Glomerular visceral epithelial cell (primary cell): Measurements from ENCODE around the gene CELA2A.
"Not testable (repeated sequence)": the region's sequence is repeated elsewhere in the genome, so short reads cannot be mapped to it uniquely, and the experiment has no call there.

ENCODE experiments used
- DNase-seq: peaks from one replicate; pipeline ENCODE4 v3.0.0-alpha.2; 2016; ENCODE audit errors: extremely low spot score

CELA2A gene

DNA sequence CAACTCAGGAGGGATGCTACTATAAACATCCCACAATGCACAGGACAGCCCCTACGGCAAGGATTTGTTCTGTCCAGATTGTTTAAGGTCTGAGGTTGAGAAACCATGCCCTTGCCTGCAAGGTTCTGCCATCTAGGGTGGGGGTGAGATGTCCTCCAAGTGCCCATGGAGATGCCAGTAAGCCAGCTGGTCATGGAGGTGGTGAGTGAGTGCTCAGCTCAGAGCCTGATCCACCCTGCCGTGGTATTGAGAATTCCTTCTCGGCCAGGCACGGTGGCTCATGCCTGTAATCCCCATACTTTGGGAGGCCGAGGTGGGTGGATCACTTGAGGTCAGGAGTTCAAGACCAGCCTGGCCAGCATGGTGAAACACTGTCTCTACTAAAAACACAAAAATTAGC, 31.6 kb upstream of the CELA2A start:
- no peak for DNase-seq

- DNase-seq: no peak
Observed at GRCh38 chr1:15425521-15425920, 31.0 kb upstream of the CELA2A start.

GRCh38 chr1:15425958-15426357, 30.6 kb upstream of the CELA2A start:
- no peak for DNase-seq

DNA sequence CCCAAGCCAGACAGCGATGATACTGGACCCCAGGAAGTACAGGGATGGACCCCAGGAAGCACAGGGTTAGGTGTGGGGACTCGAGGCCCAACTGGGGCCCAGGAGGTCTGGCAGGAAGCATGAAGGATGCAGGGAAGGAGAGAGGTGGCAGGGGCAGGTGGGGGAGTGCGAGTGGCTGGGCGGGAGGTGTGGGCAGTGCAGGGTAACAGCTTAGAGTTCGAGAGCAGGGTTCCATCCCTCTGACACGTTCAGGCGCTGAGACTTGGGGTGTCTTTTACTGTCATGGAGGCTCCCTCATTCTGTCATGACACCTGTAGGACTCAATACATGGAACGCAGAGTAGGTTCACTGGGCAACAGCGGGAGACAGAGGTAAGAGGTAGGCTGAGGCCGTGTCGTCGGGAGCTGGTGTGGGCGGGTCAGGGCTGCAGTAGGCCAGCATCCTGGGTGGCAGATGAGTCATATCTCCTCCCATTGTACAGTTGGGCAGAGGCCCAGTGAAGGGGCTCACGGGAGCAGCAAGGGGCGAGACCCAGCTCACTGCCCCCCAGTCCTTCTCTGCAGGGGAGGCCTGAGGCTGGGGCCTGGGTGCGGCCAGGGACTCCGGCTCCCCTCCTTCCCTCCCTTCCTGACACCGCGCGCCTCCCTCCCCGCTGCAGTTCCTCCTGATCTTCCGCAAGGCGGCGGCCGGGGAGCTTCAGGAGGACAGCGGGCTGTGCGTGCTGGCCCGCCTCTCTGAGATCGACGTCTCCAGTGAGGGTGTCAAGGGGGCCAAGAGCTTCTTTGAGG, 29.8 kb upstream of the CELA2A start:
- peak; percentile 54 for DNase-seq

DNA sequence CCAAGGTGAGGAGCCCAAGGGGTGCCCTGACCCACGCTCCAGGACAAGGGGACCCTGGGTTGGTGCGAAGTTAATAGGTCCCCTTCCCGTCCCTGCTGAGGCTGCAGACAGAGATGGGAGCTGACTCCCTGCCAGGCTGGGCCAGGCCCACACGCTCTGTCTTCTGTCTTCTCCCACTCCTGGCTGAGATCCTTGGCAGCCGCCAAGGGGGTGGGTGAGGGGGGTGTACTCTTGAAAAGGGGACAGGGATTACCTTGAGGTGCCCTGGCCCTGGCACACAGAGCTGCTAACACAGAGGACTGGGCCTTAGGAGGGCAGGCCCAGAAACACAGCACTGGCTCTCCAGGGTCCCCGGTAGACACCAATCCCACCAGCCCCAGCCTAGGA, 29.3 kb upstream of the CELA2A start:
- DNase-seq: no peak

DNA sequence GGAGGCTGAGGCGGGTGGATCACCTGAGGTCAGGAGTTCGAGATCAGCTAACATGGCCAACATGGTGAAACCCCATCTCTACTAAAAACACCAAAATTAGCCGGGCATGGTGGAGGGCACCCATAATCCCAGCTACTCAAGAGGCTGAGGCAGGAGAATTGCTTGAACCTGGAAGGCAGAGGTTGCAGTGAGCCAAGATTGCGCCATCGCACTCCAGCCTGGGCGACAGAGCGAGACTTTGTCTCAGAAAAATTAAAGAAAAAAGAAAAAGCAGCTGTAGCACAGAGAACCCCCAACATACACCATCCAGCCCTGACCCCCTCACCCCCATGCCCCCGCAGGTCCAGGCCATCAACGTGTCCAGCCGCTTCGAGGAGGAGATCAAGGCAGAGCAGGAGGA, 28.3 kb upstream of the CELA2A start:
- DNase-seq: not testable (repeated sequence)

GRCh38 chr1:15428815-15429435, 27.6 kb upstream of the CELA2A start:
- no peak for DNase-seq

DNA sequence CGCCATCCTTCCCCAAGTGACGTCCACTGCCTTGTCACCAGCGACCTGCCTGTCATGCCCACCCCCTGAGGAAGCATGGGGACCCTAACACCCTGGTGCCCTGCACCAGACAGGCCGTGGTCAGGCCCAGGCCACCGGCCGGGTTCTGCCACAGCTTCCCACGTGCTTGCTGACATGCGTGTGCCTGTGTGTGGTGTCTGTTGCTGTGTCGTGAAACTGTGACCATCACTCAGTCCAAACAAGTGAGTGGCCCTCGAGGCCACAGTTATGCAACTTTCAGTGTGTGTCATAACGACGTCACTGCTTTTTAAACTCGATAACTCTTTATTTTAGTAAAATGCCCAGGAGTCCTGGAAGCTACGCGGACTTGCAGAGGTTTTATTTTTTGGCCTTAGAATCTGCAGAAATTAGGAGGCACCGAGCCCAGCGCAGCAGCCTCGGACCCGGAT, 26.8 kb upstream of the CELA2A start:
- no peak for DNase-seq

- peak; percentile 44 for DNase-seq
Observed at GRCh38 chr1:15430787-15431570, 25.6 kb upstream of the CELA2A start.

DNA sequence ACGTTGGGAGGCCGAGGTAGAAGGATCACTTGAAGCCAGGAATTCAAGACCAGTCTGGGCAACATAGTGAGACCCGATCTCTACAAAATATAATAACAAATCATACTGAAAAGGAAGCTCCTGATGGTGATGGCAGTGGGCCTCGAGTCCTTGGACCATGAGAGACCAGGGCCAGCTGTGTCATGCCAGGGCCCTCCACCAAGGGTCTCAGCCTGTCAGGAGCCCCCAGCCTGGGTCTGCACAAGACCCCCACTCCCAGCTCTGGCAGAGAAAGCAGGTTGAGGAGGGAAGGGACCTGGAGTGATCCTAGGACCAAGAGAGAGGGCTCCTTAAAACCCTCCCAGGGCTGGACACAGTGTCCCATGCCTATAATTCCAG, 25.0 kb upstream of the CELA2A start:
- no peak for DNase-seq

DNA sequence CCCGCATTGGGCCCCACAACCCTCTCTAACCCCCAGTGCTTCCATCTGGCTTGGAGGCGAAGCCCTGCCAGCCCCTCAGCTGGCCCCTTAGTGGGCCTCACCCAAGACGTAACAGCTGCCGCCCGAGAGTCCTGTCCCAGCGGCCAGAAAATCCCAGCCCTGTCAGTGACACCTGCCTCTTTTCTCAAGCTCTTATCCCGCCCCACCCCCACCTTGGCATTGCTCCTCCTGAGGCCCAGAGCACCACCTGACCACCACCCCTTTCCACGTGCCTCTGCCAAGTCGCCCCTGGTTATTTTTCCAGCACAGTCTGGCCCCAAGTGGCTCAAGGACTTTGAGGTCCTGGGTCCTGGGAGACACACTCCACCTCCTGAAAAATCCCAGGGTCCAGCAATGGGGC, 24.2 kb upstream of the CELA2A start:
- no peak for DNase-seq

DNA sequence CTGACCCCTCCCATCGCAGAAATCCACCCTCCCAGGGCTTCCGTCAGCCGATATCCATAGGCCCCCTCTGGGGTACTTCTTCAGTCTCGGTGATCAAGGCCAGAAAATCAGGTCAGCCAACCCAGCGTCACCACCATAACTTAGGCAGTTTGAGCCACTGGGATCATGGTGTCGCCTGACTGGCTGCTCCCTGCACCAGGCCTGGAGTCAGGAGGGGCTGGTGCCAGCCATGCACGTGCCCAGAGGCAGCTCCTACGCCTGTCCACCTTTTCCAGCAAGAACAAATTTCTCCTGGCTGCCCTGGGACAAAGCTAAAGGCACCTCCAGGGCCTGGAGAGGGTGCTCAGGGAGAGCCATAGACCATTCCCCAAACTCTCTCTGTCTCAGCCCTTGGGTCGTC, 23.1 kb upstream of the CELA2A start:
- no peak for DNase-seq

DNA sequence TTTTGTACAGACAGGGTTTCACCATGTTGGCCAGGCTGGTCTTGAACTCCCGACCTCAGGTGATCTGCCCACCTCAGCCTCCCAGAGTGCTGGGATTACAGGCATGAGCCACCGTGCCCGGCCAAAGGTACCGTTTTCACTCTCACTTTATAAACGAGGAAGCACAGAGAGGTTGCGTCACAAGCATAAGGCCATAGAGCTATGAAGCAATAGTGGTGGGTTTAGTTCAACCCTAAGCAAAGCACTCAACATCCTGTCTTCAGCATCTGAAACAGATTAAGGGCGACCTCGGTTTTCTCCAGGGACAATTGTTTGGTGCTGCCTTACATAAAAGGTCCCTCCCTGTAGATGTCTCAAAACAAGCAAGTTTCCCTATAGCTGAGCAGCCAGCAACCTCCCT, 21.8 kb upstream of the CELA2A start:
- not testable (repeated sequence) for DNase-seq

DNA sequence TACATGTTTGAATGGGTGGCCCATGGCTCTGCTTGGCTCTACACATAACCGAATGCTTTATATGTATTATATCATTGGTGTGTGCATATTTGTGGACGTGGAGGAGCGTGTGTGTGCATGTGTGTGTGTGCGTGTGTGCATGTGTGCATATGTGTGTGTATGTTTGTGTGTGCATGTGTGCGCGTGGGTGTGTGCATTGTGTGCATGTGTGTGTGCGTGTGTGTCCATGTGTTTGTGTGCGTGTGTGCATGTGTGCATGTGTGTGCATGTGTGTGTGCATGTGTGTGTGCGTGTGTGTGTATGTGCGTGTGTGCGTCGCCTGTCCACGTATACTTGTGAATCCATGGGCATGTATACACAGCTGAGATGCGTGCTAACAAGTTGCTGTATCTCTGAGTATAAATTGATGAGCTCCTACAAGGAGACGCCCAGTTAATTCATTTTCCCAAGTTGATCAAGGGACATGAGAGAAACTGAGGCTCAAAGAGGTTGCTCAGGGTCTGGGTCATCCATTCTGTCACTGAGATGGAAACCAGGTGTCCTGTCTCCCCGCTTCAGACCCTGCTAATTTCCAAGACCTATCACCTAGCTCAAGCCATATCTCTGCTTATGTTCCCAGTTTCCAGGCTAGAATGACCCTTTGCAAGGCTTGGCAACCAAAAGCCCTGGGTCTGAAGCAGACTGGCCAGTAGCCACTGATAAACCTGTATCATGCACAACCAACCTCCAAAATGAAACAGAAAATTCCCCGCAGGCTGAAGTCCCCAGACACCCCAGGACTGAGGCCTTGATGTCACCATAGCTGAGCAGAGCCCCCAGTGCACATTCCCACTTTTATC, 21.1 kb upstream of the CELA2A start:
- DNase-seq: no peak

- DNase-seq: no peak
Observed at GRCh38 chr1:15436881-15437442, 19.6 kb upstream of the CELA2A start.

GRCh38 chr1:15439325-15439724, 17.2 kb upstream of the CELA2A start:
- DNase-seq: no peak

DNA sequence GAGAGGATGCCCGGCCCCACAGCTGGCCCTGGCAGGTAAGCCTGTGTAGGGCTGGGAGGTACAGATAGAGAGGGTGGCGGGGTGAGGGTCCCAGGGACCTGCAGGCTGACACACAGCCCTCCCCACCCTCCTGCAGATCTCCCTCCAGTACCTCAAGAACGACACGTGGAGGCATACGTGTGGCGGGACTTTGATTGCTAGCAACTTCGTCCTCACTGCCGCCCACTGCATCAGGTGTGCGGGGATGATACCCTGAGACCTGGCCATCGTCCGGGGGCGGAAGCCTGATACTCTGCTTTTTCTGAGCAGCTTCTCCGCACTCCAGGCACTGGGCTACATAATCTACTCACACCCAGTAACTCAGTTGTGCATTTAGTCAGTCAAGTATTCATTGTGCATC, 16.2 kb upstream of the CELA2A start:
- no peak for DNase-seq

GRCh38 chr1:15441247-15441646, 15.3 kb upstream of the CELA2A start:
- DNase-seq: no peak

DNA sequence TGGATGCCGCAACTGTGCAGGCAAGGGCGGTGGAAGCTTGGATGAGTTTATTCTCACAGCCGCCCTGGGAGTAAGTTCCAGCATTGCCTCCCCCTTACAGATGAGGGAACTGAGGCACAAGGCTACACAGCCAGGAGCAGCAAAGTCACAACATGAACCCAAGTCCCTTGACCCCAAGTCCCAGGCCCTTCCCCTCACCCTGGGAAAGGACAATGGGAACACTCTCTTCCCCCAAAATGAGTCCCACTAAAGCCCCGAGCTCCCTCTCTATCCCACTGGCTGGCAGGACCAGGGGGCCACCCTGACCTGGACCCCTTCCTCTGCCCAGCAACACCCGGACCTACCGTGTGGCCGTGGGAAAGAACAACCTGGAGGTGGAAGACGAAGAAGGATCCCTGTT, 14.4 kb upstream of the CELA2A start:
- no peak for DNase-seq

- DNase-seq: no peak
Observed at GRCh38 chr1:15442759-15443158, 13.8 kb upstream of the CELA2A start.

GRCh38 chr1:15443281-15443680, 13.3 kb upstream of the CELA2A start:
- DNase-seq: no peak
